Fibroblast of skin of right biceps (primary cell): Measurements from ENCODE around the gene ATAD5.
"Not testable (repeated sequence)": the region's sequence is repeated elsewhere in the genome, so short reads cannot be mapped to it uniquely, and the experiment has no call there.

Experiments
- DNase-seq: peaks from one replicate; pipeline ENCODE4 v3.0.0-alpha.2; 2013

Gene ATAD5

DNA sequence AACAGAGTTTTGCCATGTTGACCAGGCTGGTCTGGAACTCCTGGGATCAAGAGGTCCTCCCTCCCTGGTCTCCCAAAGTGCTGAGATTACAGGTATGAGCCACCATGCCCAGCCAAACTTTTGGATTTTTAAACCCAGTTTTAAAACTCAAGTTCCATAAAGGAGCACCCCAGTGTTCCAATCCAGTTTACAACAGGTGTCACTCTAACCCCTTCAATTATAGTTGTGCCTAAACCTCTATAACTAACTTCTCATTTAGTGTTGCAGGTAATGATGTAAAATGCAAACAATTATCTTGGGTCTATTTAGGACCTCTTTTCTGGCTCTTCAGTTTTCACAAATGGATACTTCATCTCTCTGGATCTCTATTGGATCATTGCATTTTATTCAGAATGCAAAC lies 82.2 kb downstream of the ATAD5 start:
- DNase-seq: no peak

DNA sequence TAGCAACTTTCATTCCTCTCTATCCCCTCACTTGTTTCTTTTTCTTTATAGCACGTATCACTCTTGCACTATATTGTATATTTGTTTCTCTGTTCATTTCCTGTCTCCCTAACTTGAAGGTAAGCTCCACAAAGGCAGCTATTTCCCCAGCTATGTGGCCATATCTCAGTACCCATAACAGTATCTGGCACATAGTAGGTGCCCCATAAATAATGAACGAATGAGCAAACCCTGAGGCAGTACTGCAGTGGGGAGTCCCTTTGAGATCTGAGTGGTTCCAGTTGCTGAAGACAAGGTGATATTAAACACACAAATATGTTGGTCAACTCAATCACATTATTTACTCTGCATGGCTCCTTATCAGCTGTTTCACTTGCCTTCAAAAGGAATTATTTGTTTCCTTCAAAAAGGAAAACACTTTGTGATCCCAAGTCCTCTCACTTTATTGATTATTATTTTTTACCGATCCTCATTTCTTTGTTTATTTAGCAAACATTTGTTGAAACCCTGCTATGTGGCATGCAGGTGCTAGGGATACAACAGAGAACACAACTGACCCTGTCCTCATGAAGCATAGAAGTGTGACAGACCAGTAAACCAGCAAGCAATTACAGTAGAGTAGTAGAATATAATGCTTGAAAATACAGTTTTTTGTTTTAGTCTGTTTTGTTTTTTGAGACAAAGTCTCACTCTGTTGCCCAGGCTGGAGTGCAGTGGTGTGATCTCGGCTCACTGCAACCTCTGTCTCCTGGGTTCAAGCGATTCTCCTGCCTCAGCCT lies 84.3 kb downstream of the ATAD5 start:
- no peak for DNase-seq

DNA sequence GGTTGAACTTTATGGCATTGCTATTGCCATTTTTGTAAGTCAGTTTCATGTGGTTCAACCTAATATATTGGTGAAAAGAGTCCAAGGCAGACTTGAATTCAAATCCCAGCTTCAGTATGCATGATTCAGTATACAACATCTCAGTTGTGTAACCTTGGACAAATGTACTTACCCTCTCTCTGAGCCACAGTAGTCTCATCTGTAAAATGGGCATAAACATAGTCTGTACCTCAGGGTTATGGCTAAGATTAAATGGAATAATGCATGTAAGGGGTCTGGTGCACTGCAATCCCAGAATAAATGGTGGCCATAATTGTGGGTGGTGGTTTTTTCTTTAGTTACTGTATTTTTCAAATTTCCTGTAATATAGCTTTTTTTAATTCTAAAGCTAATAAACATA lies 85.3 kb downstream of the ATAD5 start:
- DNase-seq: no peak

DNA sequence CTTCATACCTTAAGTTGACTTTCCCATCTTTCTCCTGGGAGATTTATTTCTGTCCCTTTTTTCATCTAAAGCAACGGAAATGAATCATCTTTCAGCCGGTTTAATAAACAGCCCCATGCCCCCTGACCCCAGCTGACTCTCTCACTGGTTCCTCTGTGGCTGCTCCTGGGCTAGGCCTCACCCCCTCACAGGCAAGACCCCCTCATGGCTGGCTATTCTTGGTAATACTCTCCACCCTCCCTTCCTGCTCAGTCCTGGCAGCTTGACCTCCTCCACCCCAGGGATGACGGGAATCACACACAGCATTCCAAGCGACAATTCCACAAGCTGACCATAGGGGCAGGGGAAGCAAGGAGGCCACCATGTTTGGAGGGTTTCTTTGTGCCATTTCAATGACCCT lies 88.5 kb downstream of the ATAD5 start:
- DNase-seq: no peak

DNA sequence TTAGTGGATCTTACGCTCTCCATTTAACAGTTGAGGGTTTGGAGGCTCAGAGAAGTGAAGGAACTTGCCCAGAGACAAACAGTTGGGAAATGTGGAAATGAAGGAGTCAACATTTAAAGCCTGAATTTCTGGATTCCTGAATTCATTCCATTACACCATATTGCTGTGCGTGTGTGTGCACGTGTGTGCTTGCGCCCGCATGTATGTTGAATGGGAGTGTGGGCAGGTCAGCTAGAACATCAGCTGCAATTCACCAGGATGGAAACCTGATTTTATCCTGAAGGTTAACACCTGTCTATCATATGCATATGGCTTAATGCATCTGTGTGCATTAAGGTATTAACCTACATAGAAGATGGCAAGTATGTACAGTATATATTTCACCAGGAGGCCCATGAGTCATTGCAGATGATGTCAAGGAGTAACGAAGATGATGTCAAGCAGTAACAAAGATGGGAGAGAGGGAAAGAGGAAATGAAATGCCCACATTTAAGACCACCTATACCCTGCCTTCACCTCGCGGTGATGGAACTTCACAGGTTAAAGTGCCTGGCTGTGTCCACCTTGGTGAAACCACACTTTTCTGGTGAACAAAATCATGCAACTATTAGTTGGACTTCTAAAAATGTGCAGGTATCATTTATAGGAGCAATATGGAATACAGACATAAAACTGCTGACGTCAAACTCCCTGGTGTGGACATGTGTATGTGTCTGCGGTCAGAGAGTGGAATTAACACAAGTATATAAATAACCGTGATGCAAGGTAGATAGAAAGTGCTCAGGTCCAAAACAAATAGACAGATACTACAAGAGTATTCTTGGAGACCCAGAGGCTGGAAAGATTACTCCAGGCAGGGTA lies 89.1 kb downstream of the ATAD5 start:
- no peak for DNase-seq

DNA sequence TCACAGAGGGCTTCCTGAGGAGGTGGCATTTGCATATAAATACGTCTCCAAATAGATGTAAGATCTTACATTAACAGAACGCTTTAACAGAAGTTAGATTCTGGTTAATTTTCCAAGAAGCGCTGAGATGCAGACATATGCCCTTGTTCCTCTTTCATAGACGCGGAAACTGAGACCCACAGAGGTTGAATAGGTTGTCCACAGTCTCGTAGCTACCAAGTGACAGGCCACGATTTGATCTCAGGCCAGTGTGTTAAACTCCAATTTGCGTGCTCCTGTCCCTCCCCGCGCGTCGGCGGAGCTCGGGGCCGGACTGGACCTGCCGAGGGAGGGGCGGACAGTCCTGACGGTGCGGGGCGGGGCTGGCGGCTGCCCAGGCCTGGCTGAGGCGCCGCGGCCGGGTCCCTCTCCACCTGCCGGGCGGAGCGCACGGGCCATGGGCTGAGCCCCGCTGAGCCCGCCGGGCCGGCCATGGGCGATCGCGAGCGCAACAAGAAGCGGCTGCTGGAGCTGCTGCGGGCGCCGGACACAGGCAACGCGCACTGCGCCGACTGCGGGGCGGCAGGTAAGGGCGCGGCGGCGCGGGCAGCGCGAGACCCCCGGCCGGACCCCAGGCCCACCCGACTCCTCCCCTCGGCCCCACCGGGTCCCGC lies 89.9 kb downstream of the ATAD5 start, which contains the start of gene ADAP2:
ADAP2 (plus strand) TSS at position 402 of the 653 bp plus-strand sequence; CDS start at position 472, 70 bp downstream.
- no peak for DNase-seq

DNA sequence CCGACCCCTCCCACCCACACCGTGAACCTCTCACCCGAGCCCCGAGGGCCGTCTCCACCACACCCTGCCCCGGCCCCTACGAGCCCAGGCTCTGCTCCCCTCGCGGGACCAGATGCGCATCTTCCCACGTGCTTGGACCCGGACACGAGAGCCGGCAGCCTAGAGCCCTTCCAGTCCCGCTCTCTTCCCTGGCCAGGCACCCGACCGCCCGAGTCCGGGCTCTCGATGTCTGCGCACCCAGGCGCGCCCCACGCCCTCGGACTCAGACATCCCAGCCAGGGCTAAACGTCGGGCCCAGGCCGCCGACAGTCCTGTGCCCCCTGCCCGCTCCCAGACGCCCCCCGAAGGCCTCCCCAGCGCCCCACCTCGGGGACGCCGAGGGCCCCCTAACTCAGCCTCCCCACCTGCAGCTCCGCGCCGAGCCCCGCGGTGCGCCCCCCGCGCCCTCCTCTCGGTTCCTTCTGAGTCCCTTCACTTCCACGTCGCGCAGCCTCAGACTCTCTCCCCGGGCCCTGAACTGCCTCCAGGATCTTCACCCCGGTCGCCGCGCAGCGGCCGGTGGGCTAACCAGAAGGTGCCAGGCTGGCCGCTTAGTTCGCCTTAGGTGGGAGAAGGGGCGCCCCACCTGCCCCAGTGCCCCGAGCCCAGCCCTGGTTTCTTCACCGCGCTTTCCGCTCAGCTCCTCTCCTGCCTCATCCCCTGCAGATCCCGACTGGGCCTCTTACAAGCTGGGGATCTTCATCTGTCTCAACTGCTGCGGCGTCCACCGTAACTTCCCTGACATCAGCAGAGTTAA lies 90.7 kb downstream of the ATAD5 start:
- DNase-seq: no peak

DNA sequence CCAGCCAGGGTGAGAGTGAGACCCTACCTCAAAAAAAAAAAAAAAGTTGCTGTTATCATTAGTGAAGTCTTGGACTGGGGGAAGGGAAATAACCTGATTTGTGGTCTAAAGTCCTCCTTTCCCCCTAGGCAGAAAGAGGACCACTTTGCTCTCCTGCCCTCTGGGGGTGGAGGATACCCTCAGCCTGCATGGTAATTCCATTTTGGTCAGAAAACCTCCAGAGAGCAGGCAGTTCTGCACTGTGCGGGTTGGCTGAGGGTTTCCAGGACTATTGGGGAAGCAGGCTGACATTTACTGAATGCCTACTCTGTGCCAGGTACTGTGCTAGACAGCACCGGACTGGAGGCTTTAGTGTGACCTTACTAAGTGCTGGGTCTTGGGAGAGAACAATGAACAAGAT lies 92.6 kb downstream of the ATAD5 start:
- DNase-seq: no peak

DNA sequence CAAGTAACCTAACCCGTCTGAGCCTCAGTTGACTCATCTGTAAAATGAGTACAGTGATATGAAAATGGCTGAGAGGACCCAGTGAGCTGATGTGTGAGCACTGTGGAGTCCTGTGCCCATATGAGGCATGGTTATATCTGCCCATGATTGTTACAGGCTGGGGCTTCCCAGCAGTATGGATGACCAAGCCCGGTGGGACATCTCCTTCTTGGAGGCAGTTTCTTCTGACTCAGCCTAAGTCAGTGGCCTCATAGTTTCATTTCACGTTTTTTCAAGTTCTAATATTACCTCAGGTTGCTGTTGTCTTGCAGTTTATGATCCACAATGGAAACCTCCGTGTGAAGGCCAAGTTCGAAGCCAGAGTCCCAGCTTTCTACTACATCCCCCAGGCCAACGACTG lies 94.8 kb downstream of the ATAD5 start:
- DNase-seq: no peak

DNA sequence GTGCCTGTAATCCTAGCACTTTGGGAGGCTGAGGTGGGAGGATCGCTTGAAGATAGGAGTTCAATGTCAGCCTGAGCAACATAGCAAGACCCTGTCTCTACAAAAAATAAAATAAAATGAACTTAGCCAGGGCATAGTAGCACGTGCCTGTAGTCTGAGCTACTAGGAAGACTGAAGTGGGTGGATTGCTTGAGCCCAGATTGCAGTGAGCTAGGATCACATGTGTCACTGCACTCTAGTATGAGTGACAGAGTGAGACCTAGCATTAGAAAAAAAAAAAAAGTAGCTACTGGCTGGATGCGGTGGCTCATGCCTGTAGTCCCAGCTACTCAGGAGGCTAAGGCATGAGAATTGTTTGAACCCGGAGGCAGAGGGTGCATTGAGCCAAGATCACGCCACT lies 96.0 kb downstream of the ATAD5 start:
- DNase-seq: no peak

DNA sequence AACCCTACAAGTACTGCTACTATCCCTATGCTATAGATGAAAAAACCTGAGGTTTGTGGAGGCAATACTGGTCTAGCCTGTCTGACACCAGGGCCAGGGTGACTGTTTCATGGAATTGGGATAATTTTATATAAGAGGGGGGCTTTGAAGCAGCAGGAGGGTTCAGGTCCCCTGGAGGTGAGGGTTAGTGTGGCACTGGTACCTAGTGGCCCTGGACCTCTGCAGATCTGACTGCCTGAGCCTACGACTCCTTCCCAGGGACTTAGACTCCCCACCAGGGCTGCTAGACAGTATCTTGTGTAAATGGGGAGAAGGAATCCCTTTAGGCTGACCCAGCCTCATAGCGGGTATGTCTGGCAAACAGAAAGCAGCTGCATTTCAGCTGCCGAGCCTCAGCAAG lies 96.8 kb downstream of the ATAD5 start:
- DNase-seq: no peak

DNA sequence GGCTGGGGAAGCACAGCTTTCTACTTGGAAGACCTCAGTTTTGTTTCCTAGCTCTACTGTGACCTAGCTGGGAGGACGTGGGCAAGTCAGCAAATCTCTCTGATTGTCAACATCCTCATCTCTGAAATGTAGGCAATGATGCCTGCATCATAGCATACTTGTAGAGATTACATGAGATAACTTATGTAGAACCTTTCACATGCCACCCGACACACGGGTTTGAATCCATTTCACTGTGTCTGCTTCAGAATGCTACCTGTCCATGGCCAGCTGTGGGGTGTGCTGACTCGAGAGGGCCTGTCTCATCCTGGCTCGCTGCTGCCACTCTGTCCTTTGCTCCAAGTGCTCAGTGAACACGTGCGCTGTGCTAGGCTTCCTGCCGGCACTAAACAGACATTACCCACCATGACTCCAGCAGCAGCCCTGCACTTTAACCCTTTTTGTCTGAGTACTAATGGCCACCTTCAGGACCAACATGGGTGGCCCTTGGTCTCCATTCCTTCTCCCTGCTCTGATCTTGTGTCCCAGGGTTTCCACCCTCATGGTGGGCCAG lies 97.4 kb downstream of the ATAD5 start:
- no peak for DNase-seq

DNA sequence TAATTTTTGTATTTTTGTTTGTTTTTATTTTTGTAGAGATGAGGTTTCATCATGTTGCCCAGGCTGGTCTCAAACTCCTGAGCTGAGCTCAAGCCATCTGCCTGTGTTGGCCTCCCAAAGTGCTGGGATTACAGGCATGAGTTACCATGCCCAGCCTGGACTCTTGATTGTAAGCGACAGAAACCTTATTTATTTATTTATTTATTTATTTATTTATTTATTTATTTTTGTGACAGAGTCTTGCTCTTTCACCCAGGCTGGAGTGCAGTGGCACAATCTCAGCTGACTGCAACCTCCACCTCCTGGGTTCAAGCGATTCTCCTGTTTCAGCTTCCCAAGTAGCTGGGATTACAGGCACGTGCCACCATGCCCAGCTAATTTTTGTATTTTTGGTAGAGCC lies 98.1 kb downstream of the ATAD5 start:
- DNase-seq: not testable (repeated sequence)

DNA sequence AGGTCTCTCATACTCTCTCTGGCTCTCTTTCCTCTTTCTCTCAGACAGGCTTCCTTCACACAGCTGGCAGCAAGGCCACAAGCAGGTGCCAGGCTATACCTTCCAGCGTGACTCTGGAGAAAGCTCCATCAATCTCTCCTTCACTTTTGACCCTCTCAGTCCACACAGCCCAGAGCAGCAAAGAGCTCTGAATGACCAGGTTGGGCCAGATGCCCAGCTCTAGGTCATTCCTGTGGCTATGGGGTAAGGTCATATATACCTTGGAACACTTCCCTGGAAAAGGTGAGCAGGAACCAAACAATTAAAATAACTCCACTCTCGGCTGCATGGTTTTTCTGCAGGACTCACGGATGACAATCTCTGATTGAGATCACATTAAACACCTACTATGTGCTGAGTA lies 98.7 kb downstream of the ATAD5 start:
- no peak for DNase-seq

DNA sequence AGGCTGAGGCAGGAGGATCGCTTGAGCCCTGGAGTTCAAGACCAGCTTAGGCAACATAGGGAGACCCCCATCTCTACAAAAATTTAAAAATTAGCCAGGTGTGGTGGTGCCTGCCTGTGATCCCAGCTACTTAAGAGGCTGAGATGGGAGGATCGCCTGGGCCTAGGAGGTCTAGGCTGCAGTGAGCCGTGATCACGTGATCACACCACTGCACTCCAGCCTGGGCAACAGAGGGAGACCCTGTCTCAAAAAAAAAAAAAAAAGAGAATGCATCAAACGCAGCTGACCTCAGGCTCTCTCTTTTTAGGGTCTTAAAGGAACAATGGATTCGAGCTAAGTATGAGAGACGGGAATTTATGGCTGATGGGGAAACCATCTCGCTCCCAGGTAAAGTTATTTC lies 99.8 kb downstream of the ATAD5 start:
- DNase-seq: not testable (repeated sequence)

DNA sequence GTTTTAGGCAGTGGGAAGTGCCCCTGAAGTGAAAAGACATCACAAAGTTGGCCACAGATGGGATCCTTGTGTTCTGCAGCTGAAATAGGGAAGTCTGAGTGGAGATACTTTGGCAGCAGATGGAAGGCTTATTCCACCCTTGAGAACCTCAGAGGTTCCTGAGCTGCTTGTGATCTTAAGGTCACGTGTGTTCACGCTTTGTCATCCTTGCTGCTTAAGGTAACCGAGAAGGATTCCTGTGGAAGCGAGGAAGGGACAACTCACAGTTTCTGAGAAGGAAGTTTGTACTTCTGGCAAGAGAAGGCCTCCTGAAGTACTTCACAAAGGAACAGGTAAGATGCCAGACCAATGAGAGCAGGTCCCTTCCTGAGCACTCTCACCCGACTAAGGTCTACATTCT lies 102.2 kb downstream of the ATAD5 start:
- no peak for DNase-seq

DNA sequence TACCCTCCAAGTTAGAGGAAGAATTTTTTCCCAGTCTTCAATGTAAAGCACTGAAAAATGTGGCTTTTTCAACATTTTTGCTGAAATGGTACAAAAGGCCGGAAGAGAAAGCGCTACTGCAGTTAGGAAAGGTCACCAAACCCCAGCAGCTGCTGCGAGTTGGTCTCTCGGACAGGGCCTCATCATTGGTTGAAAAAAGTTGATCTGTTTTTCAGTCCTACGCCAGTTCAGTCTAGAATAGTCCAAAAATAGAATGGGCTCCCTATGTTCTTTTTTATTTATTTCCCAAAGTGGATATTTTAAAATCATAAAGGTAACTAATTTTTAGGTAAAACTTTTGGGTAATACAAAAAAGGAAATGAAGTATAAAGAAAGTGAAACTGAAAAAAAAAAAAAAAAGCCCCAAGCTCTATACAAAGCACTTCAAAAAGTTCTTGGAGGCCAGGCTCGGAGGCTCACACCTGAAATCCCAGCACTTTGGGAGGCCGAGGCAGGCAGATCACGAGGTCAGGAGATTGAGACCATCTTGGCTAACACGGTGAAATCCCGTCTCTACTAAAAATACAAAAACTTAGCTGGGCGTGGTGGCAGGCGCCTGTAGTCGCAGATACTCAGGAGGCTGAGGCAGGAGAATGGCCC lies 107.4 kb downstream of the ATAD5 start:
- no peak for DNase-seq

DNA sequence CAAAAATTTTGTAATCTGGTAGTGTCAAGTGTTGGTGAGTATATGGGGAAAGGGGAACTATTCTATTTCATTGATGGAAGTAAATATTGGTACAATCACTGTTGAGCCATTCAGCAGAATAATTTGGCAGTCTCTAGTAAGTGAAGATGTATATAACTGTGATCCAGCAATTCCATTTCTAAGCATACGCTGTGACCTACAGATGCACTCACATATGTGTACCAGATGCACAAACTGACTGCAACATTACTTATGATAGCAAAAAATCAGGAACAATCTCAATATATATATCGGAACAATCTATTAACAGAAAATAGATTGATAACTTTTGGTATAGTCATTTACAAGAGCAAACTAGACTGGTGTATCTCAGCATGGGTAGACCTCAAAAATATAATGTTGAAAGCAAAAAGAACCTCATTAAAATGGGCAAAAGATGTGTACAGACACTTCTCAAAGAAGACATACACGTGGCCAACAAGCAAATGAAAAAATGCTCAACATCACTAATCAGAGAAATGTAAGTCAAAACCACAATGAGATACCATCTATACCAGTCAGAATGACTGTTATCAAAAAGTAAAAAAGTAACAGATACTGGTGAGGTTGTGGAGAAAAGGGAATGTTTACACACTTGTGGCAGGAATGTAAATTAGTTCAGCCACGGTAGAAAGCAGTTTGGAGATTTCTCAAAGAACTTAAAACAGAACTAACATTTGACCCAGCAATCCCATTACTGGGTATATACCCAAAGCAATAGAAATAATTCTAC lies 110.7 kb downstream of the ATAD5 start:
- DNase-seq: peak; percentile 39
